CD4-positive, CD25-positive, alpha-beta regulatory T cell (primary cell): ENCODE measurements around the gene PXYLP1. TPM values are rescaled to one million over a fixed set of nuclear protein-coding genes. Genes with fewer than 3 reads are reported as not detected.
"Not testable (repeated sequence)": the region's sequence is repeated elsewhere in the genome, so short reads cannot be mapped to it uniquely, and the experiment has no call there.

Source experiments
- ATAC-seq, 2 donors: fragments of 150-1000 bp; cut with Tn5 transposase; one replicate each; pipeline ENCODE4 v1.10.0; 2021; ENCODE audit warnings: low read depth in 2 of 2, moderate number of reproducible peaks in 2 of 2, moderate library complexity in 1 of 2
- DNase-seq, 3 donors: peaks; one replicate each; pipeline versions ENCODE4 v3.0.0 to v3.0.0-alpha.2; 2012 to 2022; ENCODE audit warnings: mixed read lengths in 1 of 3
- H3K27ac ChIP-seq: one replicate; pipeline ENCODE4 v1.7.0; 2013; ENCODE audit warnings: mild to moderate bottlenecking, low read length; ENCODE audit not compliant: insufficient read depth, poor library complexity, severe bottlenecking
- H3K27me3 ChIP-seq: one replicate; pipeline ENCODE4 v1.7.0; 2013; ENCODE audit warnings: low read length; ENCODE audit not compliant: control insufficient read depth, insufficient read depth
- H3K36me3 ChIP-seq: one replicate; pipeline ENCODE4 v1.7.0; 2013; ENCODE audit warnings: mild to moderate bottlenecking, low read length, moderate library complexity; ENCODE audit not compliant: control insufficient read depth, insufficient read depth
- H3K4me1 ChIP-seq: 2 replicates; pipeline ENCODE4 v1.7.0; 2013; ENCODE audit warnings: mild to moderate bottlenecking, low read length; ENCODE audit not compliant: insufficient read depth, control insufficient read depth, poor library complexity, severe bottlenecking
- H3K4me3 ChIP-seq: one replicate; pipeline ENCODE4 v1.7.0; 2013; ENCODE audit warnings: low read depth, mild to moderate bottlenecking, low read length, moderate library complexity
- H3K9me3 ChIP-seq, 2 experiments: 1 replicate in 1 of 2; 2 replicates in 1 of 2; pipeline ENCODE4 v1.7.0; 2013; ENCODE audit warnings: low read length in 2 of 2, mild to moderate bottlenecking in 1 of 2, moderate library complexity in 1 of 2; ENCODE audit not compliant: control insufficient read depth in 2 of 2
- H3K27ac Mint-ChIP-seq, 3 donors: one replicate each; pipeline ENCODE4 v1.8.0; 2020 to 2022; ENCODE audit warnings: mild to moderate bottlenecking in 3 of 3, mixed read lengths in 3 of 3, moderate library complexity in 2 of 3
- H3K27me3 Mint-ChIP-seq: one replicate; pipeline ENCODE4 v1.8.0; 2022; ENCODE audit warnings: mild to moderate bottlenecking, mixed read lengths
- H3K36me3 Mint-ChIP-seq: one replicate; pipeline ENCODE4 v1.8.0; 2020; ENCODE audit warnings: mixed read lengths
- H3K4me1 Mint-ChIP-seq, 4 donors: one replicate each; pipeline ENCODE4 v1.8.0; 2020 to 2022; ENCODE audit warnings: mixed read lengths in 4 of 4, mild to moderate bottlenecking in 1 of 4
- H3K4me3 Mint-ChIP-seq, 4 donors: one replicate each; pipeline ENCODE4 v1.8.0; 2020 to 2022; ENCODE audit warnings: mild to moderate bottlenecking in 4 of 4, mixed read lengths in 4 of 4, moderate library complexity in 3 of 4
- H3K9me3 Mint-ChIP-seq, 7 donors: one replicate each; pipeline ENCODE4 v1.8.0; 2020 to 2022; ENCODE audit warnings: mixed read lengths in 7 of 7, mild to moderate bottlenecking in 3 of 7, moderate library complexity in 2 of 7
- polyA plus RNA-seq, 4 donors: library from polyadenylated mRNA; unstranded; fragments of 300-500 nt; fragmentation: Illumina TruSeq; gene quantifications; one replicate each; pipeline ENCODE4 v1.2.3, GENCODE V29; 2021
- total RNA-seq: library from RNA; stranded (reverse); gene quantifications from one replicate; pipeline ENCODE4 v1.2.3, GENCODE V29; 2022

The PXYLP1 gene
- total and polyA plus RNA-seq, 5 donors from 2014 or later: 3.8 to 11.3 (median 9.8) TPM

GRCh38 chr3:141312354-141313092, 80.9 kb downstream of the PXYLP1 start:
- H3K27me3 ChIP-seq: no peaks in the 10 kb centered on the region
- no peaks in the 10 kb centered on the region for H3K36me3 ChIP-seq
- DNase-seq: no peak
- H3K27ac ChIP-seq: peak overlapping the region; percentile 89
- peak overlapping the region; percentile 94 to 100 (median 98) for H3K4me3 Mint-ChIP-seq
- no peaks in the 10 kb centered on the region for H3K27me3 Mint-ChIP-seq
- peak overlapping the region; percentile 97 to 100 (median 100) for H3K27ac Mint-ChIP-seq
- H3K4me3 ChIP-seq: peak overlapping the region; percentile 97
- peaks cover 13 to 59% (median 32%) of the 10 kb centered on the region in 4 donors for H3K4me1 Mint-ChIP-seq
- H3K4me1 ChIP-seq: peaks cover 37% of the 10 kb centered on the region
- H3K9me3 ChIP-seq: no peaks in the 10 kb centered on the region
- no peak for ATAC-seq
- peaks cover 0 to 2% (median 0%) of the 10 kb centered on the region in 7 donors for H3K9me3 Mint-ChIP-seq
- H3K36me3 Mint-ChIP-seq: no peaks in the 10 kb centered on the region

GRCh38 chr3:141313093-141313683, 81.6 kb downstream of the PXYLP1 start:
- Histone ChIP-seq H3K36me3 (no peaks in the 10 kb centered on the region), H3K4me3 (no peak overlapping the region), H3K4me1 (peaks cover 30% of the 10 kb centered on the region), H3K9me3 (no peaks in the 10 kb centered on the region), H3K27ac (no peak overlapping the region), H3K27me3 (no peaks in the 10 kb centered on the region)
- ATAC-seq (no peak), DNase-seq (no peak)
- H3K27ac Mint-ChIP-seq: peak overlapping the region in 1 of 3 donors; percentile 97
- H3K9me3 Mint-ChIP-seq: peaks cover 0 to 2% (median 0%) of the 10 kb centered on the region in 7 donors
- H3K4me3 Mint-ChIP-seq: peak overlapping the region in 3 of 4 donors; percentile 36 to 94 (median 51)
- peaks cover 5% of the 10 kb centered on the region for H3K36me3 Mint-ChIP-seq
- peaks cover 9 to 52% (median 27%) of the 10 kb centered on the region in 4 donors for H3K4me1 Mint-ChIP-seq
- no peaks in the 10 kb centered on the region for H3K27me3 Mint-ChIP-seq

GRCh38 chr3:141314415-141314814, 82.8 kb downstream of the PXYLP1 start:
- Mint-ChIP-seq H3K36me3 (peaks cover 10% of the 10 kb centered on the region), H3K27ac (peak overlapping the region in 1 of 3 donors; percentile 58), H3K4me3 (peak overlapping the region; percentile 14 to 40 (median 24)), H3K4me1 (peaks cover 10 to 47% (median 26%) of the 10 kb centered on the region in 4 donors)
- not testable (repeated sequence) for H3K4me3 ChIP-seq, H3K27ac ChIP-seq, H3K9me3 ChIP-seq, H3K9me3 Mint-ChIP-seq, H3K27me3 Mint-ChIP-seq, H3K36me3 ChIP-seq, DNase-seq, H3K27me3 ChIP-seq, ATAC-seq
- H3K4me1 ChIP-seq: peaks cover 21% of the 10 kb centered on the region

GRCh38 chr3:141316851-141317250, 85.2 kb downstream of the PXYLP1 start:
- H3K27ac Mint-ChIP-seq: no peak overlapping the region
- no peak for ATAC-seq

GRCh38 chr3:141320399-141321108, 88.9 kb downstream of the PXYLP1 start:
- peak in 1 of 3 donors; percentile 63 for DNase-seq
- Mint-ChIP-seq H3K36me3 (peaks cover 23% of the 10 kb centered on the region), H3K4me3 (peak overlapping the region; percentile 6 to 79 (median 64)), H3K9me3 (peaks cover 0 to 16% (median 4%) of the 10 kb centered on the region in 7 donors), H3K4me1 (peaks cover 10 to 38% (median 22%) of the 10 kb centered on the region in 4 donors), H3K27me3 (peaks cover 11% of the 10 kb centered on the region), H3K27ac (peak overlapping the region; percentile 90 to 97 (median 95))
- peak; percentile 47 to 86 for ATAC-seq
- Histone ChIP-seq H3K9me3 (no peaks in the 10 kb centered on the region), H3K27me3 (no peaks in the 10 kb centered on the region), H3K4me3 (peak overlapping the region; percentile 54), H3K36me3 (no peaks in the 10 kb centered on the region), H3K4me1 (peaks cover 23% of the 10 kb centered on the region), H3K27ac (peak overlapping the region; percentile 59)

More at GRCh38 chr3:141316851-141317250, 85.2 kb downstream of the PXYLP1 start:
- no peaks in the 10 kb centered on the region for H3K9me3 ChIP-seq
- H3K36me3 Mint-ChIP-seq: peaks cover 23% of the 10 kb centered on the region
- H3K4me3 Mint-ChIP-seq: no peak overlapping the region
- H3K27me3 ChIP-seq: no peaks in the 10 kb centered on the region
- H3K4me1 ChIP-seq: peaks cover 31% of the 10 kb centered on the region
- H3K27me3 Mint-ChIP-seq: no peaks in the 10 kb centered on the region
- peaks cover 14 to 50% (median 31%) of the 10 kb centered on the region in 4 donors for H3K4me1 Mint-ChIP-seq
- H3K4me3 ChIP-seq: no peak overlapping the region
- H3K9me3 Mint-ChIP-seq: peaks cover 2 to 16% (median 4%) of the 10 kb centered on the region in 7 donors
- no peaks in the 10 kb centered on the region for H3K36me3 ChIP-seq
- DNase-seq: no peak
- no peak overlapping the region for H3K27ac ChIP-seq

- H3K27ac ChIP-seq: peak overlapping the region; percentile 59
- H3K36me3 Mint-ChIP-seq: peaks cover 23% of the 10 kb centered on the region
- ATAC-seq: peak; percentile 33 to 40
- no peaks in the 10 kb centered on the region for H3K9me3 ChIP-seq
- H3K4me3 Mint-ChIP-seq: peak overlapping the region; percentile 6 to 79 (median 65)
- peak overlapping the region; percentile 54 for H3K4me3 ChIP-seq
- no peaks in the 10 kb centered on the region for H3K36me3 ChIP-seq
- peaks cover 11% of the 10 kb centered on the region for H3K27me3 Mint-ChIP-seq
- no peaks in the 10 kb centered on the region for H3K27me3 ChIP-seq
- peak in 1 of 3 donors; percentile 32 for DNase-seq
- H3K9me3 Mint-ChIP-seq: peaks cover 0 to 16% (median 4%) of the 10 kb centered on the region in 7 donors
- peaks cover 24% of the 10 kb centered on the region for H3K4me1 ChIP-seq
- H3K4me1 Mint-ChIP-seq: peaks cover 10 to 40% (median 22%) of the 10 kb centered on the region in 4 donors
- H3K27ac Mint-ChIP-seq: peak overlapping the region; percentile 90 to 97 (median 95)
Observed at GRCh38 chr3:141321109-141321497, 89.5 kb downstream of the PXYLP1 start.

GRCh38 chr3:141323936-141324704, 92.5 kb downstream of the PXYLP1 start:
- Histone ChIP-seq H3K36me3 (no peaks in the 10 kb centered on the region), H3K27ac (no peak overlapping the region), H3K4me3 (no peak overlapping the region), H3K4me1 (peaks cover 26% of the 10 kb centered on the region), H3K27me3 (no peaks in the 10 kb centered on the region), H3K9me3 (no peaks in the 10 kb centered on the region)
- peaks cover 10 to 48% (median 21%) of the 10 kb centered on the region in 4 donors for H3K4me1 Mint-ChIP-seq
- H3K27me3 Mint-ChIP-seq: peaks cover 11% of the 10 kb centered on the region
- H3K4me3 Mint-ChIP-seq: no peak overlapping the region
- ATAC-seq: no peak
- DNase-seq: no peak
- H3K9me3 Mint-ChIP-seq: peaks cover 0 to 12% (median 4%) of the 10 kb centered on the region in 7 donors
- H3K27ac Mint-ChIP-seq: peak overlapping the region in 1 of 3 donors; percentile 9
- H3K36me3 Mint-ChIP-seq: peaks cover 14% of the 10 kb centered on the region
